GM12878 (cell line): ENCODE measurements around the gene SCARF1. TPM values are rescaled to one million over a fixed set of nuclear protein-coding genes. Genes with fewer than 3 reads are reported as not detected.

Experiments used
- ATAC-seq: fragments of 200-7000 bp; cut with Tn5 transposase; 3 replicates; pipeline ENCODE4 v1.9.1; 2020; ENCODE audit warnings: mild to moderate bottlenecking, moderate library complexity
- BruUV-seq: library from RNA; stranded (reverse); fragments of 400-500 nt; replicated peaks from 2 replicates; lab custom pipeline; 2021; lab: Mats Ljungman, UMichigan
- CTCF ChIA-PET: fragments of 300-600 bp; sonication (Branson Sonifier 250); formaldehyde crosslinking; extraction: SDS; loops from one replicate; lab custom pipeline; 2021; ENCODE audit warnings: inconsistent platforms; lab: Yijun Ruan, JAX
- POLR2A ChIA-PET: fragments of 350-600 bp; formaldehyde crosslinking; extraction: SDS; loops from one replicate; lab custom pipeline; 2021; ENCODE audit warnings: inconsistent platforms; lab: Charles Lee
- RAD21 ChIA-PET: fragments of 300-600 bp; sonication (Branson Sonifier 250); formaldehyde crosslinking; loops from one replicate; lab custom pipeline; 2023; ENCODE audit warnings: antibody characterized with exemption; ENCODE audit not compliant: unreplicated experiment; lab: Charles Lee
- SMC1A ChIA-PET: fragments of 300-600 bp; sonication (Branson Sonifier 250); formaldehyde crosslinking; loops from one replicate; lab custom pipeline; 2023; ENCODE audit not compliant: unreplicated experiment, uncharacterized antibody; lab: Charles Lee
- DNase-seq: peaks from one replicate; pipeline ENCODE4 v3.0.0-alpha.2; 2011; ENCODE audit warnings: low read depth, low spot score
- FAIRE-seq: peaks from 3 replicates; lab custom pipeline; 2011; peaks lifted over from hg19 to GRCh38; lab: Jason Lieb, UNC
- H2AFZ ChIP-seq: 2 replicates; pipeline ENCODE4 v1.6.0; 2011; ENCODE audit warnings: low read depth, low read length, control low read depth; ENCODE audit not compliant: control insufficient read depth
- H3K27ac ChIP-seq: 2 replicates; pipeline ENCODE4 v1.5.1; 2011; ENCODE audit warnings: control low read depth; ENCODE audit not compliant: control insufficient read depth, insufficient read depth
- H3K27me3 ChIP-seq, 2 experiments: replicated peaks in 1 of 2; 2 replicates each; pipeline versions ENCODE4 v1.6.0 to v1.6.1; 2011; ENCODE audit warnings: low read length in 1 of 2; ENCODE audit not compliant: control insufficient read depth in 2 of 2, insufficient read depth in 2 of 2
- H3K36me3 ChIP-seq, 2 experiments: 2 replicates each; pipeline ENCODE4 v1.5.1; 2011; ENCODE audit warnings: low read length in 1 of 2; ENCODE audit not compliant: control insufficient read depth in 2 of 2, insufficient read depth in 2 of 2
- H3K4me1 ChIP-seq: 2 replicates; pipeline ENCODE4 v1.6.1; 2011; ENCODE audit warnings: mild to moderate bottlenecking, low read length, moderate library complexity, mixed read lengths; ENCODE audit not compliant: control insufficient read depth, insufficient read depth
- H3K4me2 ChIP-seq: 2 replicates; pipeline ENCODE4 v1.6.0; 2011; ENCODE audit warnings: control low read depth; ENCODE audit not compliant: control insufficient read depth, insufficient read depth
- H3K4me3 ChIP-seq: fragments of 200-600 bp; sonication (generic); 2 replicates; pipeline ENCODE4 v1.5.1; 2016
- H3K79me2 ChIP-seq: 2 replicates; pipeline ENCODE4 v1.6.0; 2011; ENCODE audit warnings: low read length; ENCODE audit not compliant: control insufficient read depth, insufficient read depth
- H3K9ac ChIP-seq: 2 replicates; pipeline ENCODE4 v1.8.0; 2011; ENCODE audit warnings: low read length, control low read depth, mixed read lengths; ENCODE audit not compliant: control insufficient read depth, insufficient read depth
- H3K9me3 ChIP-seq: replicated peaks from 3 replicates; pipeline ENCODE4 v1.5.1; 2011; ENCODE audit warnings: mild to moderate bottlenecking, low read length; ENCODE audit not compliant: control insufficient read depth, insufficient read depth
- H4K20me1 ChIP-seq: 2 replicates; pipeline ENCODE4 v1.6.0; 2011; ENCODE audit not compliant: control insufficient read depth, insufficient read depth
- CEBPB ChIP-seq, 2 experiments: fragments of 150-350 bp in 1 of 2; IDR thresholded peaks; 2 replicates each; pipeline ENCODE4 v1.6.1; 2012 to 2014; ENCODE audit warnings: low read depth in 2 of 2, low read length in 2 of 2, borderline replicate concordance in 1 of 2, inconsistent platforms in 1 of 2
- CREB1 ChIP-seq: IDR thresholded peaks from 2 replicates; pipeline ENCODE4 v1.6.1; 2012; ENCODE audit warnings: low read depth, mild to moderate bottlenecking, inconsistent platforms
- CREM ChIP-seq: IDR thresholded peaks from 2 replicates; pipeline ENCODE4 v1.6.1; 2014; ENCODE audit warnings: antibody characterized with exemption, low read depth
- EED ChIP-seq: sonication (generic); IDR thresholded peaks from 2 replicates; pipeline ENCODE4 v1.6.1; 2016; ENCODE audit warnings: antibody characterized with exemption, low read depth
- RAD21 ChIP-seq: IDR thresholded peaks from 2 replicates; pipeline ENCODE4 v1.6.1; 2011; ENCODE audit warnings: mild to moderate bottlenecking, low read depth, low read length, moderate library complexity; ENCODE audit not compliant: insufficient read depth
- SPI1 ChIP-seq: IDR thresholded peaks from 2 replicates; pipeline ENCODE4 v1.6.1; 2011; ENCODE audit warnings: low read depth, mild to moderate bottlenecking, low read length, moderate library complexity, borderline replicate concordance; ENCODE audit not compliant: insufficient read depth
- TCF12 ChIP-seq: IDR thresholded peaks from 2 replicates; pipeline ENCODE4 v1.6.1; 2011; ENCODE audit warnings: low read depth, mild to moderate bottlenecking, low read length
- ZBED1 ChIP-seq: IDR thresholded peaks from 2 replicates; pipeline ENCODE4 v1.6.1; 2016; ENCODE audit warnings: borderline replicate concordance
- ZNF384 ChIP-seq: IDR thresholded peaks from 2 replicates; pipeline ENCODE4 v1.6.1; 2012; ENCODE audit warnings: low read depth, mild to moderate bottlenecking, low read length, improper control_type of control experiment, borderline replicate concordance
- WGBS: methylation state at CpG from one replicate; pipeline ENCODE4 v1.1.6; 2016; ENCODE audit warnings: low lambda C conversion rate; ENCODE audit not compliant: insufficient replicate concordance, insufficient coverage; ENCODE audit errors: missing lambda C conversion rate; 5-methylcytosine and 5-hydroxymethylcytosine counted together
- in situ Hi-C: fragments of 300-500 bp; cut with MboI; formaldehyde crosslinking; loops from 9 replicates; pipeline ENCODE4 v1.14.3; 2018; ENCODE audit warnings: mixed read lengths
- intact Hi-C: fragments of 100-400 bp; cut with micrococcal nuclease; formaldehyde crosslinking; loops from one replicate; pipeline ENCODE4 v1.14.2; 2022; ENCODE audit not compliant: unreplicated experiment
- polyA plus RNA-seq, 11 experiments: library from polyadenylated mRNA; depleted of rRNA in 4 of 11; unstranded in 6 of 11; stranded (reverse) in 5 of 11; fragments of >200 nt; fragmentation: Nextera tagmentation in 4 of 11; fragmentation: Illumina TruSeq in 1 of 11; extraction: Ambion mirVana in 4 of 11; extraction: Trizol in 1 of 11; gene quantifications; 1 replicate in 1 of 11; 2 replicates in 10 of 11; pipeline versions ENCODE4 v1.2.1 to v1.2.3, GENCODE V29; 2011 to 2016; ENCODE audit warnings: inconsistent platforms in 2 of 11, missing spikeins in 2 of 11, low read depth in 1 of 11
- total RNA-seq, 4 experiments: library from RNA; depleted of rRNA in 3 of 4; stranded (reverse); fragments of >200 nt in 3 of 4; fragmentation: Illumina TruSeq in 1 of 4; extraction: Trizol in 1 of 4; gene quantifications; 2 replicates each; pipeline versions ENCODE4 v1.2.1 to v1.2.3, GENCODE V29; 2013 to 2021
- TF ChIP-seq, protein P1 (sequence below): fragments of 150-350 bp; IDR thresholded peaks from 2 replicates; pipeline ENCODE4 v1.6.1; 2016; ENCODE audit warnings: low read depth, low read length
- TF ChIP-seq, protein P2 (sequence below): fragments of 450-650 bp; IDR thresholded peaks from 2 replicates; pipeline ENCODE4 v1.6.1; 2017; ENCODE audit warnings: mild to moderate bottlenecking
- TF ChIP-seq, protein P3 (sequence below): IDR thresholded peaks from 2 replicates; pipeline ENCODE4 v1.6.1; 2012; ENCODE audit warnings: improper control_type of control experiment, low read depth, low read length; ENCODE audit not compliant: insufficient replicate concordance

Gene SCARF1
- total and polyA plus RNA-seq, 10 of the 15 experiments (the other 5 are each of a cell fraction or from before 2014, with no cell fraction given), result 0.10 to 1.7 (median 0.43) TPM

DNA sequence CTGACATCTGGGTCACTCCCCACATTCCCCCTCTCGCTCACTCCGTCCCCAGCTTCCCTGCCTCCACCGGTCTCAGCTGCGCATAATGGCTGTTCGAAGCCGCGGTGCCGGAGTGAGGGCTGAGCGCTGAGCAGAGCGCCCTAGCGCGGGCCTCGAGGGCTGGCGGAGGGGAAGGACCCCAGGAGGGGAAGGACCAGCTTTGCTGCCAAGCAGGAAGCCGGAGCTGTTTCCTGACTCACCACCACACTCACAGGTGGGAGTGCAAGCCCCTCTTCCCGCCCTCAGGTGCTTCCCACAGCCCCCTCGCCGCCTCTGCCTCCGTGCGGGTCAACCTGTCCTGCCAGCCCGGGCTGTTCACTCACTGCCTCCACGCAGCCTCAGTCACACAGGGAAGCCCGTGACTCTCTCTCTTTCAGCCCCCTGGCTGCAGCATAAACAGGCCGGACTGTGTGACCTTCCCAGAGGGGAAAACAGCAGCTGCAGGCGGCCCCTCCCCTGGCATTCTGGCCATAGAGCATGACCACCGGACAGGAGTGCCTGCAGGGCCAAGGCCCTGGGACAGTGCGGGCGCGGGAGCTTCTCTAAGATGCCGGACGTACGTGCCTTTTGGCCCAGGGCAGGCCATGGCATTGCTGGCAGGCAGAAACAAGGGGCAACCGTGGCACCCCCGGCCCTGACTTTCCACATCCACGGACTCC is 40.6 kb downstream of the SCARF1 start:
- 91% methylated on average over 31 of the region's 35 CpGs for WGBS
- no peak for TF ChIP-seq RAD21
- TF ChIP-seq CEBPB (IDR thresholded peaks at IDR 0.05; ENCODE audit: borderline replicate concordance in 1 of 2, low read depth in 2 of 2, low read length in 2 of 2), result no peak
- TF ChIP-seq CREB1, result no peak
- TF ChIP-seq, protein P1, sequence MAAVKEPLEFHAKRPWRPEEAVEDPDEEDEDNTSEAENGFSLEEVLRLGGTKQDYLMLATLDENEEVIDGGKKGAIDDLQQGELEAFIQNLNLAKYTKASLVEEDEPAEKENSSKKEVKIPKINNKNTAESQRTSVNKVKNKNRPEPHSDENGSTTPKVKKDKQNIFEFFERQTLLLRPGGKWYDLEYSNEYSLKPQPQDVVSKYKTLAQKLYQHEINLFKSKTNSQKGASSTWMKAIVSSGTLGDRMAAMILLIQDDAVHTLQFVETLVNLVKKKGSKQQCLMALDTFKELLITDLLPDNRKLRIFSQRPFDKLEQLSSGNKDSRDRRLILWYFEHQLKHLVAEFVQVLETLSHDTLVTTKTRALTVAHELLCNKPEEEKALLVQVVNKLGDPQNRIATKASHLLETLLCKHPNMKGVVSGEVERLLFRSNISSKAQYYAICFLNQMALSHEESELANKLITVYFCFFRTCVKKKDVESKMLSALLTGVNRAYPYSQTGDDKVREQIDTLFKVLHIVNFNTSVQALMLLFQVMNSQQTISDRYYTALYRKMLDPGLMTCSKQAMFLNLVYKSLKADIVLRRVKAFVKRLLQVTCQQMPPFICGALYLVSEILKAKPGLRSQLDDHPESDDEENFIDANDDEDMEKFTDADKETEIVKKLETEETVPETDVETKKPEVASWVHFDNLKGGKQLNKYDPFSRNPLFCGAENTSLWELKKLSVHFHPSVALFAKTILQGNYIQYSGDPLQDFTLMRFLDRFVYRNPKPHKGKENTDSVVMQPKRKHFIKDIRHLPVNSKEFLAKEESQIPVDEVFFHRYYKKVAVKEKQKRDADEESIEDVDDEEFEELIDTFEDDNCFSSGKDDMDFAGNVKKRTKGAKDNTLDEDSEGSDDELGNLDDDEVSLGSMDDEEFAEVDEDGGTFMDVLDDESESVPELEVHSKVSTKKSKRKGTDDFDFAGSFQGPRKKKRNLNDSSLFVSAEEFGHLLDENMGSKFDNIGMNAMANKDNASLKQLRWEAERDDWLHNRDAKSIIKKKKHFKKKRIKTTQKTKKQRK, result no peak
- TF ChIP-seq, protein P2, sequence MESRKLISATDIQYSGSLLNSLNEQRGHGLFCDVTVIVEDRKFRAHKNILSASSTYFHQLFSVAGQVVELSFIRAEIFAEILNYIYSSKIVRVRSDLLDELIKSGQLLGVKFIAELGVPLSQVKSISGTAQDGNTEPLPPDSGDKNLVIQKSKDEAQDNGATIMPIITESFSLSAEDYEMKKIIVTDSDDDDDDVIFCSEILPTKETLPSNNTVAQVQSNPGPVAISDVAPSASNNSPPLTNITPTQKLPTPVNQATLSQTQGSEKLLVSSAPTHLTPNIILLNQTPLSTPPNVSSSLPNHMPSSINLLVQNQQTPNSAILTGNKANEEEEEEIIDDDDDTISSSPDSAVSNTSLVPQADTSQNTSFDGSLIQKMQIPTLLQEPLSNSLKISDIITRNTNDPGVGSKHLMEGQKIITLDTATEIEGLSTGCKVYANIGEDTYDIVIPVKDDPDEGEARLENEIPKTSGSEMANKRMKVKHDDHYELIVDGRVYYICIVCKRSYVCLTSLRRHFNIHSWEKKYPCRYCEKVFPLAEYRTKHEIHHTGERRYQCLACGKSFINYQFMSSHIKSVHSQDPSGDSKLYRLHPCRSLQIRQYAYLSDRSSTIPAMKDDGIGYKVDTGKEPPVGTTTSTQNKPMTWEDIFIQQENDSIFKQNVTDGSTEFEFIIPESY, result no peak
- no peak for TF ChIP-seq EED
- TF ChIP-seq ZBED1, result no peak
- no peak for TF ChIP-seq SPI1
- no peak for TF ChIP-seq ZNF384
- no peak for TF ChIP-seq TCF12
- TF ChIP-seq, protein P3, sequence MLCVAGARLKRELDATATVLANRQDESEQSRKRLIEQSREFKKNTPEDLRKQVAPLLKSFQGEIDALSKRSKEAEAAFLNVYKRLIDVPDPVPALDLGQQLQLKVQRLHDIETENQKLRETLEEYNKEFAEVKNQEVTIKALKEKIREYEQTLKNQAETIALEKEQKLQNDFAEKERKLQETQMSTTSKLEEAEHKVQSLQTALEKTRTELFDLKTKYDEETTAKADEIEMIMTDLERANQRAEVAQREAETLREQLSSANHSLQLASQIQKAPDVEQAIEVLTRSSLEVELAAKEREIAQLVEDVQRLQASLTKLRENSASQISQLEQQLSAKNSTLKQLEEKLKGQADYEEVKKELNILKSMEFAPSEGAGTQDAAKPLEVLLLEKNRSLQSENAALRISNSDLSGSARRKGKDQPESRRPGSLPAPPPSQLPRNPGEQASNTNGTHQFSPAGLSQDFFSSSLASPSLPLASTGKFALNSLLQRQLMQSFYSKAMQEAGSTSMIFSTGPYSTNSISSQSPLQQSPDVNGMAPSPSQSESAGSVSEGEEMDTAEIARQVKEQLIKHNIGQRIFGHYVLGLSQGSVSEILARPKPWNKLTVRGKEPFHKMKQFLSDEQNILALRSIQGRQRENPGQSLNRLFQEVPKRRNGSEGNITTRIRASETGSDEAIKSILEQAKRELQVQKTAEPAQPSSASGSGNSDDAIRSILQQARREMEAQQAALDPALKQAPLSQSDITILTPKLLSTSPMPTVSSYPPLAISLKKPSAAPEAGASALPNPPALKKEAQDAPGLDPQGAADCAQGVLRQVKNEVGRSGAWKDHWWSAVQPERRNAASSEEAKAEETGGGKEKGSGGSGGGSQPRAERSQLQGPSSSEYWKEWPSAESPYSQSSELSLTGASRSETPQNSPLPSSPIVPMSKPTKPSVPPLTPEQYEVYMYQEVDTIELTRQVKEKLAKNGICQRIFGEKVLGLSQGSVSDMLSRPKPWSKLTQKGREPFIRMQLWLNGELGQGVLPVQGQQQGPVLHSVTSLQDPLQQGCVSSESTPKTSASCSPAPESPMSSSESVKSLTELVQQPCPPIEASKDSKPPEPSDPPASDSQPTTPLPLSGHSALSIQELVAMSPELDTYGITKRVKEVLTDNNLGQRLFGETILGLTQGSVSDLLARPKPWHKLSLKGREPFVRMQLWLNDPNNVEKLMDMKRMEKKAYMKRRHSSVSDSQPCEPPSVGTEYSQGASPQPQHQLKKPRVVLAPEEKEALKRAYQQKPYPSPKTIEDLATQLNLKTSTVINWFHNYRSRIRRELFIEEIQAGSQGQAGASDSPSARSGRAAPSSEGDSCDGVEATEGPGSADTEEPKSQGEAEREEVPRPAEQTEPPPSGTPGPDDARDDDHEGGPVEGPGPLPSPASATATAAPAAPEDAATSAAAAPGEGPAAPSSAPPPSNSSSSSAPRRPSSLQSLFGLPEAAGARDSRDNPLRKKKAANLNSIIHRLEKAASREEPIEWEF, result no peak
- no peak for TF ChIP-seq CREM

More for the DNA sequence above, 40.6 kb downstream of the SCARF1 start:
- H4K20me1 ChIP-seq, result no peaks in the 10 kb centered on the region
- CTCF ChIA-PET, result interaction anchor here (0.7 to 4.5 kb wide), 2 partner anchors 21 to 24 kb away, joined by 3 to 37 read pairs; partner anchors contain the start of gene SLC43A2
- no peaks in the 10 kb centered on the region for H3K79me2 ChIP-seq
- no peaks in the 10 kb centered on the region for H3K36me3 ChIP-seq
- H3K4me2 ChIP-seq, result no peak overlapping the region
- H3K9me3 ChIP-seq, result peaks cover 1% of the 10 kb centered on the region; the same call in 1 of the 3 replicates
- H3K27me3 ChIP-seq, result no peaks in the 10 kb centered on the region
- DNase-seq (no peak), ATAC-seq (no peak), FAIRE-seq (no peak)
- H3K4me1 ChIP-seq, result peaks cover 32% of the 10 kb centered on the region
- POLR2A ChIA-PET, result interaction anchor here (0.9 to 3.7 kb wide), 3 partner anchors 23 to 88 kb away, joined by 3 to 56 read pairs (median 4); partner anchors contain the start of genes INPP5K and SLC43A2
- RAD21 ChIA-PET, result interaction anchor here (1.1 to 6.8 kb wide), 3 partner anchors 12 to 23 kb away, joined by 3 to 86 read pairs (median 20); partner anchors contain the start of gene SLC43A2
- BruUV-seq, result no TSS peak
- H2AFZ ChIP-seq, result no peak overlapping the region
- intact Hi-C loops (no loop called here), in situ Hi-C loops (no loop called here)
- H3K4me3 ChIP-seq, result no peak overlapping the region
- SMC1A ChIA-PET, result interaction anchor here (5.0 kb wide), 1 partner anchor 31 kb away, joined by 31 read pairs; no protein-coding TSS in a partner anchor
- H3K27ac ChIP-seq, result no peak overlapping the region
- no peak overlapping the region for H3K9ac ChIP-seq
